ENCODE results near the gene GBP3.
"Not testable (repeated sequence)": the region's sequence is repeated elsewhere in the genome, so short reads cannot be mapped to it uniquely, and the experiment has no call there.

Gene GBP3

GRCh38 chr1:88982055-88982454, 40.6 kb downstream of the GBP3 start:
- no peak overlapping the region for H3K9ac ChIP-seq
- H3K4me2 ChIP-seq: no peak overlapping the region
- H3K36me3 ChIP-seq (ENCODE audit: insufficient read depth): no peaks in the 10 kb centered on the region

GRCh38 chr1:88981506-88981905, 41.2 kb downstream of the GBP3 start:
- H2AFZ ChIP-seq (ENCODE audit: low read depth); H3K4me3 ChIP-seq (IDR thresholded peaks at IDR 0.05; ENCODE audit: insufficient read depth, low read depth, low read length); H3K79me2 ChIP-seq (ENCODE audit: insufficient read depth, low read depth); H3K27me3 ChIP-seq (ENCODE audit: insufficient read depth, low read depth); H4K20me1 ChIP-seq (ENCODE audit: insufficient read depth); H3K4me2 ChIP-seq; H3K4me1 ChIP-seq (ENCODE audit: low read depth, poor library complexity, severe bottlenecking); H3K9ac ChIP-seq; H3K27ac ChIP-seq; H3K36me3 ChIP-seq (ENCODE audit: insufficient read depth): not testable (repeated sequence)

More at GRCh38 chr1:88982055-88982454, 40.6 kb downstream of the GBP3 start:
- peaks cover 9% of the 10 kb centered on the region for H3K4me1 ChIP-seq (ENCODE audit: low read depth, poor library complexity, severe bottlenecking)
- no peak overlapping the region for H3K27ac ChIP-seq
- H3K79me2 ChIP-seq (ENCODE audit: insufficient read depth, low read depth): no peaks in the 10 kb centered on the region
- H3K4me3 ChIP-seq (IDR thresholded peaks at IDR 0.05; ENCODE audit: insufficient read depth, low read depth, low read length): no peak overlapping the region
- TF ChIP-seq CTCF (conservative IDR thresholded peaks at IDR 0.05; ENCODE audit: low read depth, low read length): no peak
- no peak overlapping the region for H2AFZ ChIP-seq (ENCODE audit: low read depth)
- H4K20me1 ChIP-seq (ENCODE audit: insufficient read depth): no peaks in the 10 kb centered on the region
- H3K27me3 ChIP-seq (ENCODE audit: insufficient read depth, low read depth): no peaks in the 10 kb centered on the region

- Histone ChIP-seq H3K79me2 (ENCODE audit: insufficient read depth, low read depth) (no peaks in the 10 kb centered on the region), H3K36me3 (ENCODE audit: insufficient read depth) (no peaks in the 10 kb centered on the region), H3K27ac (no peak overlapping the region), H3K9ac (no peak overlapping the region), H3K27me3 (ENCODE audit: insufficient read depth, low read depth) (no peaks in the 10 kb centered on the region), H3K4me3 (IDR thresholded peaks at IDR 0.05; ENCODE audit: insufficient read depth, low read depth, low read length) (no peak overlapping the region), H4K20me1 (ENCODE audit: insufficient read depth) (no peaks in the 10 kb centered on the region), H3K4me1 (ENCODE audit: low read depth, poor library complexity, severe bottlenecking) (peaks cover 9% of the 10 kb centered on the region), H2AFZ (ENCODE audit: low read depth) (no peak overlapping the region), H3K4me2 (no peak overlapping the region)
- no peak for TF ChIP-seq CTCF (conservative IDR thresholded peaks at IDR 0.05; ENCODE audit: low read depth, low read length)
Observed at GRCh38 chr1:88980870-88981269, 41.8 kb downstream of the GBP3 start.

- Histone ChIP-seq H3K4me1 (ENCODE audit: low read depth, poor library complexity, severe bottlenecking) (peaks cover 9% of the 10 kb centered on the region), H3K79me2 (ENCODE audit: insufficient read depth, low read depth) (no peaks in the 10 kb centered on the region), H3K9ac (no peak overlapping the region), H3K4me3 (IDR thresholded peaks at IDR 0.05; ENCODE audit: insufficient read depth, low read depth, low read length) (no peak overlapping the region), H4K20me1 (ENCODE audit: insufficient read depth) (no peaks in the 10 kb centered on the region), H3K36me3 (ENCODE audit: insufficient read depth) (no peaks in the 10 kb centered on the region), H2AFZ (ENCODE audit: low read depth) (no peak overlapping the region), H3K27me3 (ENCODE audit: insufficient read depth, low read depth) (no peaks in the 10 kb centered on the region), H3K4me2 (no peak overlapping the region), H3K27ac (no peak overlapping the region)
- TF ChIP-seq CTCF (conservative IDR thresholded peaks at IDR 0.05; ENCODE audit: low read depth, low read length): no peak
Observed at GRCh38 chr1:88979749-88980116, 42.9 kb downstream of the GBP3 start.

- TF ChIP-seq CTCF (conservative IDR thresholded peaks at IDR 0.05; ENCODE audit: low read depth, low read length): no peak
- H3K27me3 ChIP-seq (ENCODE audit: insufficient read depth, low read depth): no peaks in the 10 kb centered on the region
- peaks cover 9% of the 10 kb centered on the region for H3K4me1 ChIP-seq (ENCODE audit: low read depth, poor library complexity, severe bottlenecking)
- no peaks in the 10 kb centered on the region for H3K36me3 ChIP-seq (ENCODE audit: insufficient read depth)
- H3K79me2 ChIP-seq (ENCODE audit: insufficient read depth, low read depth): no peaks in the 10 kb centered on the region
- H3K4me2 ChIP-seq: no peak overlapping the region
- H3K27ac ChIP-seq: no peak overlapping the region
- H3K4me3 ChIP-seq (IDR thresholded peaks at IDR 0.05; ENCODE audit: insufficient read depth, low read depth, low read length): no peak overlapping the region
- no peak overlapping the region for H2AFZ ChIP-seq (ENCODE audit: low read depth)
- H4K20me1 ChIP-seq (ENCODE audit: insufficient read depth): no peaks in the 10 kb centered on the region
- H3K9ac ChIP-seq: no peak overlapping the region
Observed at GRCh38 chr1:88979054-88979748, 43.5 kb downstream of the GBP3 start.
